Natural killer cell (primary cell): ENCODE data around the gene NHSL2. TPM values are rescaled to one million over a fixed set of nuclear protein-coding genes. Genes with fewer than 3 reads are reported as not detected.

Source experiments
- ATAC-seq, 3 donors: fragments of 150-1000 bp in 2 of 3; fragments of 200-7000 bp in 1 of 3; cut with Tn5 transposase; 1 replicate in 1 of 3; 2 replicates in 2 of 3; pipeline ENCODE4 v1.10.0; 2021; ENCODE audit warnings: mild to moderate bottlenecking in 2 of 3, moderate library complexity in 2 of 3
- DNase-seq, 2 donors: peaks; one replicate each; pipeline versions ENCODE4 v3.0.0 to v3.0.0-alpha.2; 2013 to 2021; ENCODE audit warnings: mixed read lengths in 1 of 2
- H3K27ac ChIP-seq: one replicate; pipeline ENCODE4 v1.5.1; 2013; ENCODE audit warnings: mild to moderate bottlenecking, low read length
- H3K27me3 ChIP-seq: one replicate; pipeline ENCODE4 v1.6.1; 2013; ENCODE audit warnings: low read length; ENCODE audit not compliant: control insufficient read depth, insufficient read depth
- H3K36me3 ChIP-seq: one replicate; pipeline ENCODE4 v1.6.1; 2013; ENCODE audit warnings: low read length; ENCODE audit not compliant: control insufficient read depth, insufficient read depth
- H3K4me1 ChIP-seq: one replicate; pipeline ENCODE4 v1.6.1; 2013; ENCODE audit warnings: low read length; ENCODE audit not compliant: control insufficient read depth, insufficient read depth
- H3K4me3 ChIP-seq: one replicate; pipeline ENCODE4 v1.5.1; 2013; ENCODE audit warnings: low read length
- H3K9me3 ChIP-seq: one replicate; pipeline ENCODE4 v1.6.1; 2013; ENCODE audit warnings: low read length; ENCODE audit not compliant: control insufficient read depth, insufficient read depth
- H3K27ac Mint-ChIP-seq, 2 donors: one replicate each; pipeline ENCODE4 v1.8.0; 2022; ENCODE audit warnings: mild to moderate bottlenecking in 2 of 2, mixed read lengths in 2 of 2, moderate library complexity in 1 of 2
- H3K27me3 Mint-ChIP-seq, 2 donors: one replicate each; pipeline ENCODE4 v1.8.0; 2022; ENCODE audit warnings: low read depth in 2 of 2, mixed read lengths in 2 of 2
- H3K36me3 Mint-ChIP-seq: one replicate; pipeline ENCODE4 v1.8.0; 2022; ENCODE audit warnings: mixed read lengths
- H3K4me1 Mint-ChIP-seq, 2 donors: one replicate each; pipeline ENCODE4 v1.8.0; 2022; ENCODE audit warnings: mixed read lengths in 2 of 2
- H3K4me3 Mint-ChIP-seq: one replicate; pipeline ENCODE4 v1.8.0; 2022; ENCODE audit warnings: mild to moderate bottlenecking, moderate library complexity, mixed read lengths
- H3K9me3 Mint-ChIP-seq, 2 donors: one replicate each; pipeline ENCODE4 v1.8.0; 2022; ENCODE audit warnings: mixed read lengths in 2 of 2
- WGBS: methylation state at CpG from one replicate; pipeline ENCODE4 v1.1.7; 2013; ENCODE audit warnings: missing lambda C conversion rate; ENCODE audit not compliant: insufficient coverage; 5-methylcytosine and 5-hydroxymethylcytosine counted together
- intact Hi-C: fragments of 100-400 bp; cut with micrococcal nuclease; formaldehyde crosslinking; loops from one replicate; pipeline ENCODE4 v1.14.2; 2022
- total RNA-seq, 4 donors: library from RNA; stranded (reverse); fragments of 120-200 nt in 1 of 4; gene quantifications; one replicate each; pipeline versions ENCODE4 v1.2.3 to v1.2.4, GENCODE V29; 2013 to 2022
- TF ChIP-seq, protein P1 (sequence below): fragments of 200-600 bp; IDR thresholded peaks from one replicate; pipeline ENCODE4 v1.8.0; 2022; ENCODE audit warnings: antibody characterized with exemption

Gene NHSL2
- total RNA-seq, 3 donors from 2014 or later (not counting 1 experiment from before 2014, with no cell fraction given): 15.0 to 32.5 (median 30.8) TPM

DNA sequence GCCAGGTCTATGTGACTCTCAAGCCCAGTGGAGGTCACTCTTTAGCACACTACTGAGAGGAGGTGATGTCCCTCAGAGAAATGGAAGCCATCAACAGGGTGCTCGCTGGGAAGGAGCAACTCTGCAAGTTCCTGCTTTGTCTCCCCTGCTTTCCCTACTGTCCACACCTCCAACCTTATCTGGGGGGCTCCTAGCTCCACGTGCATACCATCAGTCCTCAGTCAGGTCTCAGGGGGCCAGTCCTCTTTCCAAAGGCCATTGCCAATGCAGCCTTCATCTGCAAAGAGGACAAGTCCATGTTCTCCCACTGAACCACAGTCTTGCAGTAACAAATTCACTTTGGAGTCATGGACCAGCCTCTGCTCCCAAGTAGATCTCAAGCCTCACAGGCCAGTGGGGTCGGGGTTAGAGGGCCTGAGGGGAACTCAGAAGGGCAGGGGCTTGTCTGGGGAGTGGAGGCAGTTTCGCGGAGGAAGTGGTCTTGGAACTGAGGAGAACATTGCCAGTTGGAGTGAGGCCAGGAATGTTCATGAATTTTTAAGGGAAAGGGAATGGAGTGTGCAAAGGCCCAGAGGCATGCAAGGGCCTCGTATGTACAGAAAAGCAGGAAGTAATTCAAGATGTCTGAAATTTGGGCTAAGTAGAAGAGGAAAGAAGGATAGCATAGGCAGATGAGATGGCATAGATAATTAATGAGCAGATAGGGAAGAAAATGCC, 212.1 kb downstream of the NHSL2 start:
- Histone ChIP-seq H3K4me3 (no peak overlapping the region), H3K27me3 (no peaks in the 10 kb centered on the region), H3K9me3 (no peaks in the 10 kb centered on the region), H3K4me1 (peaks cover 64% of the 10 kb centered on the region), H3K36me3 (no peaks in the 10 kb centered on the region), H3K27ac (peak overlapping the region; percentile 85)
- peaks cover 63 to 66% of the 10 kb centered on the region in 2 donors for H3K4me1 Mint-ChIP-seq
- DNase-seq (no peak), ATAC-seq (no peak)
- peak overlapping the region; percentile 89 to 90 for H3K27ac Mint-ChIP-seq
- WGBS: 86% methylated on average over 6 of the region's 6 CpGs
- peaks cover 2 to 16% of the 10 kb centered on the region in 2 donors for H3K27me3 Mint-ChIP-seq
- H3K4me3 Mint-ChIP-seq: peak overlapping the region; percentile 79
- intact Hi-C loops: loop anchor here (1.0 kb wide), 1 partner anchor 100 kb away; no protein-coding TSS in a partner anchor
- TF ChIP-seq, protein P1, sequence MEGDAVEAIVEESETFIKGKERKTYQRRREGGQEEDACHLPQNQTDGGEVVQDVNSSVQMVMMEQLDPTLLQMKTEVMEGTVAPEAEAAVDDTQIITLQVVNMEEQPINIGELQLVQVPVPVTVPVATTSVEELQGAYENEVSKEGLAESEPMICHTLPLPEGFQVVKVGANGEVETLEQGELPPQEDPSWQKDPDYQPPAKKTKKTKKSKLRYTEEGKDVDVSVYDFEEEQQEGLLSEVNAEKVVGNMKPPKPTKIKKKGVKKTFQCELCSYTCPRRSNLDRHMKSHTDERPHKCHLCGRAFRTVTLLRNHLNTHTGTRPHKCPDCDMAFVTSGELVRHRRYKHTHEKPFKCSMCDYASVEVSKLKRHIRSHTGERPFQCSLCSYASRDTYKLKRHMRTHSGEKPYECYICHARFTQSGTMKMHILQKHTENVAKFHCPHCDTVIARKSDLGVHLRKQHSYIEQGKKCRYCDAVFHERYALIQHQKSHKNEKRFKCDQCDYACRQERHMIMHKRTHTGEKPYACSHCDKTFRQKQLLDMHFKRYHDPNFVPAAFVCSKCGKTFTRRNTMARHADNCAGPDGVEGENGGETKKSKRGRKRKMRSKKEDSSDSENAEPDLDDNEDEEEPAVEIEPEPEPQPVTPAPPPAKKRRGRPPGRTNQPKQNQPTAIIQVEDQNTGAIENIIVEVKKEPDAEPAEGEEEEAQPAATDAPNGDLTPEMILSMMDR: no peak
- no peaks in the 10 kb centered on the region for H3K9me3 Mint-ChIP-seq
- H3K36me3 Mint-ChIP-seq: no peaks in the 10 kb centered on the region

DNA sequence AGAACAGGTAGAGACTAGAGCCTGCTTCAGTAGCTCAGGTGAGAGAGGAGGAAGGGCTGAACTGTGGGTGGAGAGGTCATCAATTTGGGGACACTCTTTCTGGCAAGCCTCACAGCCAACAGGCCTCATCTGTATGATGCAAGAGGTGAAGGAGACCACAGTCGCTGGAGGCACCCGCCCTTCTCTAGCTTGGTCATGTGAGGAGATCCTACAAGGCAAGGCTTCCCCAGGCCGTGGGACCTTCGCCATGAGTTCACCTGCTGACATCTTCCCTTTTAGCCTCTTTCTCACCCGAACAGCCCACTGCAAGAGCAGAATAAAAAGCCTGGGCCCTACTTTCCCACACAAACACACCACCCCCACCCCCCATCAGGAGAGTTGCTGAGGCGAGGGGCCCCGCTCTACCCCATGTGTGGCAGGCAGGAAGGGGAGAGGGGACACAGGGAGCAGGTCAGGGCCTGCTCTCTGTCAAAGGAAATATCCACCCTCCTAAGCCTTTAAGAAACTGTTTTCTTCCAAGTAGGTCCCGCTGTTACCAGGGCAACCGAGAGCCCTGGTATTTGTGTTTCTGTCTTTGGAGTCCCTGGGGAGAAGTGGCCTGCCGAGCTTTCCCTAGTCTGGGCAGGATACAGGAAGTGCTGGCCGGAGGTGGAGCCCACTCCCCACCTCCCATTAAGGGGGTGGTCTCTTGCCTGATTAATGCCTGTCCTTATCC, 213.0 kb downstream of the NHSL2 start:
- Histone ChIP-seq H3K27ac (peak overlapping the region; percentile 85), H3K27me3 (no peaks in the 10 kb centered on the region), H3K36me3 (no peaks in the 10 kb centered on the region), H3K4me1 (peaks cover 64% of the 10 kb centered on the region), H3K9me3 (no peaks in the 10 kb centered on the region), H3K4me3 (no peak overlapping the region)
- WGBS: 34% methylated on average over 5 of the region's 11 CpGs
- H3K9me3 Mint-ChIP-seq: no peaks in the 10 kb centered on the region
- peaks cover 2 to 16% of the 10 kb centered on the region in 2 donors for H3K27me3 Mint-ChIP-seq
- intact Hi-C loops: no loop called here
- TF ChIP-seq, protein P1: no peak
- H3K4me3 Mint-ChIP-seq: peak overlapping the region; percentile 73
- no peaks in the 10 kb centered on the region for H3K36me3 Mint-ChIP-seq
- peaks cover 64 to 66% of the 10 kb centered on the region in 2 donors for H3K4me1 Mint-ChIP-seq
- H3K27ac Mint-ChIP-seq: peak overlapping the region; percentile 89 to 90
- peak in 2 of 3 donors; percentile 19 to 26 for ATAC-seq
- no peak for DNase-seq

DNA sequence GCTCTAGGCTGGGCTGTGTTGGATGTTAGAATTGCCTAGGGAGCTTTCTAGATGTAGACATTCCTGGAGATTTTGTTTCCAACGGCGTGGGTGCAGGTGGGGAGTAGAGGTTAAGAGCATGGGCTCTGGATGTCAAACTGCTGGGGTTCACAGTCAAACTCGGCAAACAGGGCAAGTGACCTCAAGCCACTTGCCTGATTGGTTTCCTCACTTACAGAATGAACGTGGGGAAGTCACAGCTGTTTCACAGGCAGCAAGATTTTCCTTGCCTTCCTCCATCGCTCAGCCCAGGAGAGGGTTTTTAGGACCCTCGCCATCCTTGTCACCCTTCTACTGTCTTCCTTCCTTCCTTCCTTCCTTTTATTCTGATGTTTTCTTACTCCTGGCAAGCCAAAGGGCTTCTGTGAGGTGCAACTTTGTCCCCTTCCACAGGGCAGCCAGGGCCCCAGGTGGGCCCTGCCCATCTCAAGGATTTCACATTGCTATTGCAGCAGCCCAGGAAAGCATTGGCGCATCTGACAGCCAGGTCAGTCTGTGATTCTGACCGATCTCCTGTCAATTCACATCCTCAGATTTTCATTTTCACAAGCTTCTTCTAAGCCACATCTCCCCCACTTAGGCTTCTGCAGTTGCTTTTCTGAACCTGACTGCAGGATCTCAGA, 214.0 kb downstream of the NHSL2 start:
- intact Hi-C loops: no loop called here
- ATAC-seq (no peak), DNase-seq (no peak)
- Mint-ChIP-seq H3K4me3 (peak overlapping the region; percentile 73), H3K9me3 (no peaks in the 10 kb centered on the region), H3K4me1 (peaks cover 69 to 72% of the 10 kb centered on the region in 2 donors), H3K27me3 (peaks cover 2 to 25% of the 10 kb centered on the region in 2 donors), H3K36me3 (no peaks in the 10 kb centered on the region), H3K27ac (peak overlapping the region; percentile 89 to 90)
- Histone ChIP-seq H3K4me3 (no peak overlapping the region), H3K4me1 (peaks cover 64% of the 10 kb centered on the region), H3K9me3 (no peaks in the 10 kb centered on the region), H3K36me3 (no peaks in the 10 kb centered on the region), H3K27ac (no peak overlapping the region), H3K27me3 (no peaks in the 10 kb centered on the region)
- TF ChIP-seq, protein P1: no peak
- 46% methylated on average over 8 of the region's 8 CpGs for WGBS
